HFF-Myc (cell line): Measurements from ENCODE around the gene NOBOX.

Experiments used
- DNase-seq: peaks from one replicate; pipeline ENCODE4 v3.0.0-alpha.2; 2011; ENCODE audit warnings: low read depth; ENCODE audit errors: extremely low read depth
- H3K4me3 ChIP-seq: replicated peaks from 2 replicates; pipeline ENCODE4 v1.5.1; 2011; ENCODE audit warnings: low read depth, mild to moderate bottlenecking, control low read depth, low read length
- TF ChIP-seq, protein P1 (sequence below): IDR thresholded peaks from 2 replicates; pipeline ENCODE4 v1.5.1; 2012; ENCODE audit warnings: mild to moderate bottlenecking, low read depth, low read length, control low read depth; ENCODE audit errors: missing control alignments

NOBOX gene

DNA sequence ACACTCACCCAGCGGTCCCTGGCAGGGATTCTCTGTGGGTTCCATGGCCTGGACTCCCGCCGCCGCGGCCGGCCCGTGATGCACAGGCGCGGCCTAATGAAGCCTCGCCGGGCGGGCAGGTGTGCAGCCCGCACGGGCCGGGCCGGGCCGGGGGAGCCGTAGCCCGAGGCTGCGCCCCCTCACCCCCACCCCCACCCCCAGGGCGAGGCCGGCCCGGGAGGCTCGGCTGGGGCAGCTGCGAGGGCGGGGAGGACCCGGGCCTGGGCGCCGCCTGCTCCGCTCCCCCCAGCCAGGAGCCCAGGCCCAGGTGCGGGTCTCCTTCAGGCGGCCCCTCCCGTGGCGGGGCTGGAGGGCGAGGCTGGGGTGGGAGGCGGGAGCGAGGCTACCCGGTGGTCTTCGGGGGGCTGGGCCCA lies at the start of gene NOBOX:
TSS of gene NOBOX (minus strand) at position 45 of the 413 bp plus-strand sequence.
- no peak for DNase-seq
- TF ChIP-seq, protein P1, sequence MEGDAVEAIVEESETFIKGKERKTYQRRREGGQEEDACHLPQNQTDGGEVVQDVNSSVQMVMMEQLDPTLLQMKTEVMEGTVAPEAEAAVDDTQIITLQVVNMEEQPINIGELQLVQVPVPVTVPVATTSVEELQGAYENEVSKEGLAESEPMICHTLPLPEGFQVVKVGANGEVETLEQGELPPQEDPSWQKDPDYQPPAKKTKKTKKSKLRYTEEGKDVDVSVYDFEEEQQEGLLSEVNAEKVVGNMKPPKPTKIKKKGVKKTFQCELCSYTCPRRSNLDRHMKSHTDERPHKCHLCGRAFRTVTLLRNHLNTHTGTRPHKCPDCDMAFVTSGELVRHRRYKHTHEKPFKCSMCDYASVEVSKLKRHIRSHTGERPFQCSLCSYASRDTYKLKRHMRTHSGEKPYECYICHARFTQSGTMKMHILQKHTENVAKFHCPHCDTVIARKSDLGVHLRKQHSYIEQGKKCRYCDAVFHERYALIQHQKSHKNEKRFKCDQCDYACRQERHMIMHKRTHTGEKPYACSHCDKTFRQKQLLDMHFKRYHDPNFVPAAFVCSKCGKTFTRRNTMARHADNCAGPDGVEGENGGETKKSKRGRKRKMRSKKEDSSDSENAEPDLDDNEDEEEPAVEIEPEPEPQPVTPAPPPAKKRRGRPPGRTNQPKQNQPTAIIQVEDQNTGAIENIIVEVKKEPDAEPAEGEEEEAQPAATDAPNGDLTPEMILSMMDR, result no peak
- no peak within 1 kb of the TSS for H3K4me3 ChIP-seq

GRCh38 chr7:144452064-144452463 lies 48.6 kb upstream of the NOBOX start:
- TF ChIP-seq, protein P1, result no peak
- H3K4me3 ChIP-seq, result no peak overlapping the region
- DNase-seq, result no peak

- TF ChIP-seq, protein P1, result no peak
- DNase-seq, result no peak
- H3K4me3 ChIP-seq, result no peak overlapping the region
Measured at GRCh38 chr7:144445590-144445989, 42.1 kb upstream of the NOBOX start.

DNA sequence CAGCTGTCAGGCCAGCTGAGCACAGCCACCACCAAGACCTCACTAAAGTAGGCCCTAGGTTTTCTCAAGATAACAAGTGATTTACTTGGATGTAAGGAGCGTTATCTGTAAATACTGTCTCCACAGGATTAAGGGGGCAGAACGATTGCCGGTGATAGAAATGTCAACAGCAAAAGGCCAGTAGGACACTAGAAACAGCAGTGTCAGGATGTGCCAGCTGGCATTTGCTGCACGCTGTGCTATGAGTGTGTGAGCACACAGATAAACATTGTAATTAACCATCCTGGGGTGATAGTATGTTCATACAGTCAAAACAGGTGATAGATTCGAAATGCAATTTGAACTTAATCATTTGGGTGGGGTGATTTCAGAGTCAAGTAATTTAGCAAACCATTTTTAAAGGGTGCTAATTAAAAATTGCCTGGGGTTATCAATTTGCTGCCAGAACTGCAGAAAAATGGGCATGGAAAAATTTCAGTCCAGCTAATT lies 36.3 kb upstream of the NOBOX start:
- TF ChIP-seq, protein P1, result no peak
- DNase-seq, result no peak
- no peak overlapping the region for H3K4me3 ChIP-seq

- TF ChIP-seq, protein P1, result no peak
- DNase-seq, result no peak
- no peak overlapping the region for H3K4me3 ChIP-seq
Measured at GRCh38 chr7:144438759-144439158, 35.3 kb upstream of the NOBOX start.

DNA sequence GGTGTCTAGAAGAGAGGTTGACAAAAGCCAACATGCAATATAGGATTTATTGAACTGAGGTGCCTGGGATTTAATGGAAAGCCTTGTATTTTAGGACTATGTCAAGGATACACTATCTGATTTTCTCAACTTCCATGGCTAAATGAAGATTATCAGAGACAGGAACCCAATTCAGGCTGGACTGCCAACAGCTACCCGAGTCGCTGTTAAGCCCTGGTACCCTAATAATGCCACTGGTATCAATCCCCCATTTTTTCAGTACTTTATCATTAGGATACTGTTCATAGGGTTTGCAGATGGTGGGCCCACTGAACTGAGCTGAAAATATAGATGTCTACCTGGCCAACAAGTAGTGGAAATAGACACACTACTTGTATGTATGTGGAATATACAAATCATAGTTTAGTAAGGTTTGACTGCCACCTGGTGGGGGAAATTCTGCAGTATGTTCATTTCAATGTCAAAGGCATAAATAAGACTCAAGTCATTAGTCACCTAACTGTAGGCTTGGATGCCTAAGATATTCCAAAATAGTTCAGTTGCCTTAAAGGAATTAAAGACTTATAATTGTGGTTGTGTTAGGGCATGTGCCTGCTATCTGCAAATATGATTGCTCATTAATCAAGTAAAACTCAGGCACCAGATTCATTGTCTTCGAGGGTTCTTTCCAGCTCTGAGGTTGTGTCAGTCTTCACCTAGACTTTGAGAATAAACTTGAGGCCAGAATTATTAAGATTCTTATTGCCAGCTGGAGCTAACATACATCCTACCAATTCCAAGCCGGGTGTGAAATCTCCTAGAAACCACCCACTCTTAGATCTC lies 34.1 kb upstream of the NOBOX start:
- TF ChIP-seq, protein P1, result peak; percentile 42
- H3K4me3 ChIP-seq, result no peak overlapping the region
- peak; percentile 39 for DNase-seq

- no peak overlapping the region for H3K4me3 ChIP-seq
- TF ChIP-seq, protein P1, result no peak
- no peak for DNase-seq
Measured at GRCh38 chr7:144436500-144436899, 33.0 kb upstream of the NOBOX start.
